H9 (cell line): ENCODE data around the gene ORAI3. TPM values are rescaled to one million over a fixed set of nuclear protein-coding genes. Genes with fewer than 3 reads are reported as not detected.

ENCODE experiments used
- DNase-seq: peaks from one replicate; pipeline ENCODE4 v3.0.0-alpha.2; 2017
- H2AFZ ChIP-seq: one replicate; pipeline ENCODE4 v1.6.1; 2013; ENCODE audit warnings: mild to moderate bottlenecking, low read length, control low read depth, moderate library complexity
- H2AK5ac ChIP-seq: 2 replicates; pipeline ENCODE4 v1.6.1; 2013; ENCODE audit warnings: low read length, control low read depth, mixed read lengths; ENCODE audit not compliant: insufficient read length
- H2BK120ac ChIP-seq: one replicate; pipeline ENCODE4 v1.6.1; 2013; ENCODE audit warnings: low read depth, mild to moderate bottlenecking, low read length, control low read depth, inconsistent platforms; ENCODE audit not compliant: poor library complexity, severe bottlenecking
- H2BK12ac ChIP-seq: 2 replicates; pipeline ENCODE4 v1.6.1; 2013; ENCODE audit warnings: low read length, control low read depth, mixed read lengths, low read depth; ENCODE audit not compliant: insufficient read length
- H2BK15ac ChIP-seq: 2 replicates; pipeline ENCODE4 v1.6.1; 2013; ENCODE audit warnings: low read depth, low read length, control low read depth
- H2BK20ac ChIP-seq: one replicate; pipeline ENCODE4 v1.6.1; 2013; ENCODE audit warnings: low read depth, mild to moderate bottlenecking, low read length, control low read depth, inconsistent platforms; ENCODE audit not compliant: poor library complexity, severe bottlenecking
- H2BK5ac ChIP-seq: 2 replicates; pipeline ENCODE4 v1.6.1; 2013; ENCODE audit warnings: low read length, control low read depth, mixed read lengths; ENCODE audit not compliant: insufficient read length
- H3K14ac ChIP-seq: 2 replicates; pipeline ENCODE4 v1.6.1; 2013; ENCODE audit warnings: low read length, control low read depth; ENCODE audit not compliant: insufficient read depth
- H3K18ac ChIP-seq: 2 replicates; pipeline ENCODE4 v1.6.1; 2013; ENCODE audit warnings: low read depth, mild to moderate bottlenecking, mixed read lengths, low read length, control low read depth; ENCODE audit not compliant: insufficient read length
- H3K23ac ChIP-seq: 2 replicates; pipeline ENCODE4 v1.6.1; 2013; ENCODE audit warnings: low read length, control low read depth, mixed read lengths, low read depth; ENCODE audit not compliant: insufficient read length
- H3K23me2 ChIP-seq: 2 replicates; pipeline ENCODE4 v1.6.1; 2013; ENCODE audit warnings: low read depth, mild to moderate bottlenecking, mixed read lengths, low read length, control low read depth; ENCODE audit not compliant: insufficient read length, poor library complexity, severe bottlenecking
- H3K27ac ChIP-seq: 2 replicates; pipeline ENCODE4 v1.5.1; 2013; ENCODE audit warnings: low read length, control low read depth, mixed read lengths, low read depth; ENCODE audit not compliant: insufficient read length
- H3K27me3 ChIP-seq: 2 replicates; pipeline ENCODE4 v1.6.1; 2013; ENCODE audit warnings: low read length, control low read depth, inconsistent platforms; ENCODE audit not compliant: insufficient read depth
- H3K4ac ChIP-seq: 2 replicates; pipeline ENCODE4 v1.6.1; 2013; ENCODE audit warnings: low read depth, mild to moderate bottlenecking, control low read depth, inconsistent platforms, low read length, moderate library complexity
- H3K4me1 ChIP-seq: 2 replicates; pipeline ENCODE4 v1.6.1; 2013; ENCODE audit warnings: low read length, control low read depth, inconsistent platforms; ENCODE audit not compliant: insufficient read depth
- H3K4me2 ChIP-seq: 2 replicates; pipeline ENCODE4 v1.6.1; 2013; ENCODE audit warnings: low read length, control low read depth, mixed read lengths; ENCODE audit not compliant: insufficient read length, insufficient read depth
- H3K56ac ChIP-seq: 2 replicates; pipeline ENCODE4 v1.6.1; 2013; ENCODE audit warnings: low read depth, mild to moderate bottlenecking, mixed read lengths, low read length, control low read depth; ENCODE audit not compliant: insufficient read length
- H3K79me1 ChIP-seq: 2 replicates; pipeline ENCODE4 v1.6.1; 2013; ENCODE audit warnings: low read depth, mild to moderate bottlenecking, moderate library complexity, low read length, control low read depth, inconsistent platforms; ENCODE audit not compliant: insufficient read depth, poor library complexity, severe bottlenecking
- H3K79me2 ChIP-seq: 2 replicates; pipeline ENCODE4 v1.6.1; 2013; ENCODE audit warnings: low read length, control low read depth, inconsistent platforms; ENCODE audit not compliant: insufficient read depth
- H3K9ac ChIP-seq: 2 replicates; pipeline ENCODE4 v1.6.1; 2013; ENCODE audit warnings: low read length, control low read depth, mixed read lengths; ENCODE audit not compliant: insufficient read length; ENCODE audit errors: extremely low read depth
- H3K9me3 ChIP-seq: one replicate; pipeline ENCODE4 v1.6.1; 2013; ENCODE audit warnings: low read depth, low read length, inconsistent platforms; ENCODE audit not compliant: control insufficient read depth
- H3T11ph ChIP-seq: one replicate; pipeline ENCODE4 v1.6.1; 2013; ENCODE audit warnings: mild to moderate bottlenecking, low read length, control low read depth, inconsistent platforms
- H4K20me1 ChIP-seq: one replicate; pipeline ENCODE4 v1.6.1; 2013; ENCODE audit not compliant: control insufficient read depth, insufficient read length, insufficient read depth
- H4K5ac ChIP-seq: 2 replicates; pipeline ENCODE4 v1.6.1; 2013; ENCODE audit warnings: low read depth, mild to moderate bottlenecking, mixed read lengths, low read length, control low read depth; ENCODE audit not compliant: insufficient read length
- H4K8ac ChIP-seq: replicated peaks from 2 replicates; pipeline ENCODE4 v1.6.1; 2013; ENCODE audit warnings: low read length, control low read depth, mixed read lengths, low read depth; ENCODE audit not compliant: insufficient read length
- H4K91ac ChIP-seq: 2 replicates; pipeline ENCODE4 v1.6.1; 2013; ENCODE audit warnings: low read depth, mild to moderate bottlenecking, moderate library complexity, mixed read lengths, low read length, control low read depth; ENCODE audit not compliant: insufficient read length
- H3K27ac Mint-ChIP-seq, 3 experiments: 2 replicates in 2 of 3; 3 replicates in 1 of 3; pipeline ENCODE4 v1.8.0; 2020 to 2021; ENCODE audit warnings: mixed read lengths in 3 of 3, mild to moderate bottlenecking in 1 of 3, moderate library complexity in 1 of 3
- H3K27me3 Mint-ChIP-seq: 2 replicates; pipeline ENCODE4 v1.8.0; 2021; ENCODE audit warnings: low read depth, mild to moderate bottlenecking, moderate library complexity, mixed read lengths
- H3K36me3 Mint-ChIP-seq, 3 experiments: 2 replicates in 2 of 3; 3 replicates in 1 of 3; pipeline ENCODE4 v1.8.0; 2020 to 2021; ENCODE audit warnings: low read depth in 3 of 3, mixed read lengths in 3 of 3; ENCODE audit not compliant: insufficient read depth in 1 of 3
- H3K4me1 Mint-ChIP-seq, 2 experiments: 2 replicates each; pipeline ENCODE4 v1.8.0; 2020; ENCODE audit warnings: mixed read lengths in 2 of 2
- H3K4me3 Mint-ChIP-seq, 2 experiments: 2 replicates in 1 of 2; 3 replicates in 1 of 2; pipeline ENCODE4 v1.8.0; 2020 to 2021; ENCODE audit warnings: mild to moderate bottlenecking in 2 of 2, mixed read lengths in 2 of 2, moderate library complexity in 1 of 2
- H3K9me3 Mint-ChIP-seq, 2 experiments: 2 replicates in 1 of 2; 3 replicates in 1 of 2; pipeline ENCODE4 v1.8.0; 2020; ENCODE audit warnings: mild to moderate bottlenecking in 2 of 2, mixed read lengths in 2 of 2, moderate library complexity in 1 of 2
- WGBS: extraction: QIAGEN DNeasy Blood & Tissue Kit; methylation state at CpG from one replicate; pipeline ENCODE4 v1.1.7; 2013; ENCODE audit warnings: missing lambda C conversion rate, low lambda C conversion rate, mixed read lengths; ENCODE audit not compliant: insufficient read length; ENCODE audit errors: extremely low coverage; 5-methylcytosine and 5-hydroxymethylcytosine counted together
- total RNA-seq: library from RNA; stranded (reverse); gene quantifications from 2 replicates; pipeline ENCODE4 v1.2.1, GENCODE V29; 2021
- TF ChIP-seq, protein P1 (sequence below): fragments of 200-600 bp; sonication (generic); conservative IDR thresholded peaks from 3 replicates; pipeline ENCODE4 v1.8.0; 2021; ENCODE audit warnings: antibody characterized with exemption, mild to moderate bottlenecking

The ORAI3 gene
- total RNA-seq, 1 experiment from 2014 or later: 6.9 TPM

DNA sequence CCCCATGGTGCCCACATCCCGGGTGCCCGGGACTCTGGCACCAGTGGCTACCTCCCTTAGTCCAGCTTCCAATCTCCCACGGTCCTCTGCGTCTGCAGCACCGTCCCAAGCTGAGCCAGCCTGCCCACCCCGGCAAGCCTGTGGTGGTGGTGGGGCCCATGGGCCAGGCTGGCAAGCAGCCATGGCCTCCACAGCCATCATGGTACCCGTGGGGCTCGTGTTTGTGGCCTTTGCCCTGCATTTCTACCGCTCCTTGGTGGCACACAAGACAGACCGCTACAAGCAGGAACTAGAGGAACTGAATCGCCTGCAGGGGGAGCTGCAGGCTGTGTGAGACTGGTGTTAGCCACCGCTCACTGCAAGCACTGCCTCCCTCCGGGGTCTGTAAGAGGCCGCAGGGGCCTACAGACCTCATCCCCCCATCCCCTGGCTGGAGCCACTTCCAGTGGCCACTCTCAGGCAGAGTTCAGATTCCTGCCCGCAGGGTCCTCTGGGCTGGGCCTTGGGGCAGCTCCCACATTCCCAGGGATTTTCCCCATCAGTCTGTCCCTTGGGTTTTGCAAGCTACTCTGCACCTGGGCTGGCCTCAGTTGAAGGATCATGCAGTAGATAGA lies 4.8 kb downstream of the ORAI3 start:
- no peaks in the 10 kb centered on the region for H4K20me1 ChIP-seq
- no peak overlapping the region for H4K5ac ChIP-seq
- Mint-ChIP-seq H3K36me3 (peaks cover 0 to 4% (median 0%) of the 10 kb centered on the region in 3 experiments; a peak in 3 of 7 replicates), H3K9me3 (no peaks in the 10 kb centered on the region), H3K27ac (peak overlapping the region in 1 of 3 experiments; percentile 85; a peak in 1 of 7 replicates), H3K27me3 (peaks cover 4% of the 10 kb centered on the region; the same call in 1 of the 2 replicates), H3K4me3 (peak overlapping the region in 1 of 2 experiments; percentile 46; a peak in 1 of 5 replicates), H3K4me1 (peaks cover 18 to 20% of the 10 kb centered on the region in 2 experiments)
- no peak overlapping the region for H2BK12ac ChIP-seq
- H2BK15ac ChIP-seq: no peak overlapping the region
- no peaks in the 10 kb centered on the region for H3K4me1 ChIP-seq
- no peak overlapping the region for H3K18ac ChIP-seq
- H3K27me3 ChIP-seq: no peaks in the 10 kb centered on the region
- H4K91ac ChIP-seq: no peak overlapping the region
- H2BK5ac ChIP-seq: no peak overlapping the region
- H2AK5ac ChIP-seq: no peak overlapping the region
- no peak overlapping the region for H2BK120ac ChIP-seq
- H3K79me2 ChIP-seq: no peaks in the 10 kb centered on the region; the same call in 1 of the 2 replicates
- no peak overlapping the region for H2AFZ ChIP-seq
- H3K23me2 ChIP-seq: peaks cover 9% of the 10 kb centered on the region
- H3K4ac ChIP-seq: no peak overlapping the region
- no peak overlapping the region for H4K8ac ChIP-seq
- H3K27ac ChIP-seq: no peak overlapping the region
- peak; percentile 93 for DNase-seq
- H3T11ph ChIP-seq: no peak overlapping the region
- no peaks in the 10 kb centered on the region for H3K9me3 ChIP-seq
- TF ChIP-seq, protein P1, sequence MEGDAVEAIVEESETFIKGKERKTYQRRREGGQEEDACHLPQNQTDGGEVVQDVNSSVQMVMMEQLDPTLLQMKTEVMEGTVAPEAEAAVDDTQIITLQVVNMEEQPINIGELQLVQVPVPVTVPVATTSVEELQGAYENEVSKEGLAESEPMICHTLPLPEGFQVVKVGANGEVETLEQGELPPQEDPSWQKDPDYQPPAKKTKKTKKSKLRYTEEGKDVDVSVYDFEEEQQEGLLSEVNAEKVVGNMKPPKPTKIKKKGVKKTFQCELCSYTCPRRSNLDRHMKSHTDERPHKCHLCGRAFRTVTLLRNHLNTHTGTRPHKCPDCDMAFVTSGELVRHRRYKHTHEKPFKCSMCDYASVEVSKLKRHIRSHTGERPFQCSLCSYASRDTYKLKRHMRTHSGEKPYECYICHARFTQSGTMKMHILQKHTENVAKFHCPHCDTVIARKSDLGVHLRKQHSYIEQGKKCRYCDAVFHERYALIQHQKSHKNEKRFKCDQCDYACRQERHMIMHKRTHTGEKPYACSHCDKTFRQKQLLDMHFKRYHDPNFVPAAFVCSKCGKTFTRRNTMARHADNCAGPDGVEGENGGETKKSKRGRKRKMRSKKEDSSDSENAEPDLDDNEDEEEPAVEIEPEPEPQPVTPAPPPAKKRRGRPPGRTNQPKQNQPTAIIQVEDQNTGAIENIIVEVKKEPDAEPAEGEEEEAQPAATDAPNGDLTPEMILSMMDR: peak; percentile 87
- no peak overlapping the region for H2BK20ac ChIP-seq
- H3K23ac ChIP-seq: no peak overlapping the region
- no CpG with 5 or more reads among the region's 15 CpGs for WGBS
- H3K9ac ChIP-seq: no peak overlapping the region
- H3K14ac ChIP-seq: no peak overlapping the region
- H3K56ac ChIP-seq: no peak overlapping the region
- no peak overlapping the region for H3K4me2 ChIP-seq
- no peaks in the 10 kb centered on the region for H3K79me1 ChIP-seq
